Naive B cell (primary cell): ENCODE data around the gene KIT. TPM values are rescaled to one million over a fixed set of nuclear protein-coding genes. Genes with fewer than 3 reads are reported as not detected.
"Not testable (repeated sequence)": the region's sequence is repeated elsewhere in the genome, so short reads cannot be mapped to it uniquely, and the experiment has no call there.

ENCODE experiments used
- ATAC-seq, 2 donors: fragments of 150-1000 bp; cut with Tn5 transposase; 2 replicates each; pipeline ENCODE4 v1.10.0; 2021; ENCODE audit warnings: low read depth in 2 of 2, mild to moderate bottlenecking in 2 of 2, moderate library complexity in 2 of 2
- DNase-seq: peaks from one replicate; pipeline ENCODE4 v3.0.0; 2022
- H3K27ac Mint-ChIP-seq, 6 donors: one replicate each; pipeline ENCODE4 v1.8.0; 2020 to 2022; ENCODE audit warnings: mild to moderate bottlenecking in 6 of 6, mixed read lengths in 6 of 6, moderate library complexity in 5 of 6, inconsistent platforms in 2 of 6
- H3K27me3 Mint-ChIP-seq, 3 donors: one replicate each; pipeline ENCODE4 v1.8.0; 2021 to 2022; ENCODE audit warnings: mixed read lengths in 3 of 3, mild to moderate bottlenecking in 1 of 3
- H3K36me3 Mint-ChIP-seq, 2 donors: one replicate each; pipeline ENCODE4 v1.8.0; 2020 to 2022; ENCODE audit warnings: mixed read lengths in 2 of 2, inconsistent platforms in 1 of 2, mild to moderate bottlenecking in 1 of 2
- H3K4me1 Mint-ChIP-seq, 3 donors: one replicate each; pipeline ENCODE4 v1.8.0; 2020 to 2022; ENCODE audit warnings: mixed read lengths in 3 of 3, inconsistent platforms in 1 of 3, mild to moderate bottlenecking in 1 of 3, moderate library complexity in 1 of 3
- H3K4me3 Mint-ChIP-seq, 8 donors: one replicate each; pipeline ENCODE4 v1.8.0; 2020 to 2022; ENCODE audit warnings: mild to moderate bottlenecking in 8 of 8, mixed read lengths in 8 of 8, moderate library complexity in 8 of 8, inconsistent platforms in 2 of 8
- H3K9me3 Mint-ChIP-seq, 7 donors: one replicate each; pipeline ENCODE4 v1.8.0; 2020 to 2022; ENCODE audit warnings: mixed read lengths in 7 of 7, mild to moderate bottlenecking in 5 of 7, inconsistent platforms in 2 of 7, moderate library complexity in 1 of 7
- polyA plus RNA-seq, 6 donors: library from polyadenylated mRNA; unstranded; fragments of 300-500 nt; fragmentation: Illumina TruSeq; gene quantifications; one replicate each; pipeline ENCODE4 v1.2.3, GENCODE V29; 2021; ENCODE audit warnings: low read depth in 6 of 6

Gene KIT
- under 1 TPM in 1 of 6 donors, not detected in 5; 0.27 TPM for polyA plus RNA-seq

- Mint-ChIP-seq H3K9me3 (no peaks in the 10 kb centered on the region), H3K4me3 (peak within 1 kb of the TSS; percentile 82 to 91 (median 85)), H3K27me3 (peaks cover 61 to 76% (median 67%) of the 10 kb centered on the region in 3 donors), H3K27ac (peak within 1 kb of the TSS in 1 of 6 donors; percentile 20), H3K36me3 (no peaks in the 10 kb centered on the region), H3K4me1 (peaks cover 13 to 31% (median 25%) of the 10 kb centered on the region in 3 donors)
- ATAC-seq (peak; percentile 45 to 51), DNase-seq (peak; percentile 22)
These were observed at the start of gene KIT for GRCh38 chr4:54657551-54658251. Gene KIT, plus strand, starts transcription at chr4:54657957. Its CDS starts 58 bp downstream, at chr4:54658015.

- peaks cover 0 to 4% (median 0%) of the 10 kb centered on the region in 7 donors for H3K9me3 Mint-ChIP-seq
- ATAC-seq = no peak
- H3K36me3 Mint-ChIP-seq = no peaks in the 10 kb centered on the region
- H3K4me1 Mint-ChIP-seq = no peaks in the 10 kb centered on the region
- H3K27me3 Mint-ChIP-seq = peaks cover 0 to 15% (median 4%) of the 10 kb centered on the region in 3 donors
- no peak overlapping the region for H3K27ac Mint-ChIP-seq
- no peak for DNase-seq
- H3K4me3 Mint-ChIP-seq = no peak overlapping the region
These were observed 48.4 kb upstream of the KIT start for GRCh38 chr4:54609310-54609709.

- no peaks in the 10 kb centered on the region for H3K4me1 Mint-ChIP-seq
- DNase-seq (no peak), ATAC-seq (no peak)
- H3K9me3 Mint-ChIP-seq = peaks cover 0 to 9% (median 4%) of the 10 kb centered on the region in 7 donors
- H3K4me3 Mint-ChIP-seq = no peak overlapping the region
- no peaks in the 10 kb centered on the region for H3K36me3 Mint-ChIP-seq
- no peak overlapping the region for H3K27ac Mint-ChIP-seq
- peaks cover 4 to 17% (median 8%) of the 10 kb centered on the region in 3 donors for H3K27me3 Mint-ChIP-seq
These were observed 43.6 kb upstream of the KIT start for GRCh38 chr4:54614149-54614548.

- Mint-ChIP-seq H3K27ac (no peak overlapping the region), H3K4me3 (no peak overlapping the region), H3K36me3 (no peaks in the 10 kb centered on the region), H3K27me3 (peaks cover 0 to 15% (median 11%) of the 10 kb centered on the region in 3 donors), H3K9me3 (peaks cover 0 to 10% (median 2%) of the 10 kb centered on the region in 7 donors), H3K4me1 (peaks cover 0 to 2% (median 0%) of the 10 kb centered on the region in 3 donors)
- DNase-seq (no peak), ATAC-seq (no peak)
These were observed 37.0 kb upstream of the KIT start for GRCh38 chr4:54620773-54621172.

GRCh38 chr4:54625391-54625790, 32.4 kb upstream of the KIT start:
- DNase-seq (no peak), ATAC-seq (no peak)
- Mint-ChIP-seq H3K4me3 (no peak overlapping the region), H3K27me3 (peaks cover 18 to 26% (median 22%) of the 10 kb centered on the region in 3 donors), H3K4me1 (peaks cover 0 to 2% (median 0%) of the 10 kb centered on the region in 3 donors), H3K9me3 (peaks cover 0 to 5% (median 2%) of the 10 kb centered on the region in 7 donors), H3K36me3 (no peaks in the 10 kb centered on the region), H3K27ac (no peak overlapping the region)

- ATAC-seq = no peak
These were observed 31.6 kb upstream of the KIT start for GRCh38 chr4:54626113-54626512.

GRCh38 chr4:54632537-54632936, 25.2 kb upstream of the KIT start:
- no peak overlapping the region for H3K4me3 Mint-ChIP-seq
- H3K36me3 Mint-ChIP-seq = peaks cover 0 to 4% of the 10 kb centered on the region in 2 donors
- H3K9me3 Mint-ChIP-seq = peaks cover 0 to 4% (median 0%) of the 10 kb centered on the region in 7 donors
- ATAC-seq (no peak), DNase-seq (no peak)
- H3K27ac Mint-ChIP-seq = no peak overlapping the region
- peaks cover 8 to 14% (median 10%) of the 10 kb centered on the region in 3 donors for H3K27me3 Mint-ChIP-seq
- peaks cover 0 to 3% (median 0%) of the 10 kb centered on the region in 3 donors for H3K4me1 Mint-ChIP-seq

More at GRCh38 chr4:54626113-54626512, 31.6 kb upstream of the KIT start:
- H3K4me1 Mint-ChIP-seq = peaks cover 0 to 2% (median 0%) of the 10 kb centered on the region in 3 donors
- H3K27ac Mint-ChIP-seq = no peak overlapping the region
- H3K9me3 Mint-ChIP-seq = peaks cover 0 to 5% (median 0%) of the 10 kb centered on the region in 7 donors
- H3K36me3 Mint-ChIP-seq = no peaks in the 10 kb centered on the region
- no peak overlapping the region for H3K4me3 Mint-ChIP-seq
- peaks cover 18 to 26% (median 24%) of the 10 kb centered on the region in 3 donors for H3K27me3 Mint-ChIP-seq
- DNase-seq = no peak

GRCh38 chr4:54633102-54633740, 24.5 kb upstream of the KIT start:
- DNase-seq, H3K9me3 Mint-ChIP-seq, H3K36me3 Mint-ChIP-seq, H3K4me1 Mint-ChIP-seq, ATAC-seq: not testable (repeated sequence)
- Mint-ChIP-seq H3K4me3 (peak overlapping the region in 2 of 8 donors; percentile 19 to 64), H3K27me3 (peaks cover 8 to 14% (median 10%) of the 10 kb centered on the region in 3 donors), H3K27ac (peak overlapping the region in 1 of 6 donors; percentile 8)

- peaks cover 0 to 4% of the 10 kb centered on the region in 2 donors for H3K36me3 Mint-ChIP-seq
- no peak overlapping the region for H3K27ac Mint-ChIP-seq
- H3K9me3 Mint-ChIP-seq = peaks cover 0 to 1% (median 0%) of the 10 kb centered on the region in 7 donors
- H3K4me3 Mint-ChIP-seq = no peak overlapping the region
- peaks cover 0 to 7% (median 0%) of the 10 kb centered on the region in 3 donors for H3K27me3 Mint-ChIP-seq
- no peak for ATAC-seq
- DNase-seq = no peak
- H3K4me1 Mint-ChIP-seq = peaks cover 0 to 3% (median 0%) of the 10 kb centered on the region in 3 donors
These were observed 22.4 kb upstream of the KIT start for GRCh38 chr4:54635318-54635717.

- Mint-ChIP-seq H3K9me3 (no peaks in the 10 kb centered on the region), H3K27ac (no peak overlapping the region), H3K4me1 (peaks cover 0 to 3% (median 0%) of the 10 kb centered on the region in 3 donors), H3K27me3 (peaks cover 0 to 13% (median 0%) of the 10 kb centered on the region in 3 donors), H3K36me3 (peaks cover 0 to 4% of the 10 kb centered on the region in 2 donors), H3K4me3 (no peak overlapping the region)
- ATAC-seq (no peak), DNase-seq (no peak)
These were observed 20.4 kb upstream of the KIT start for GRCh38 chr4:54637325-54637724.

- not testable (repeated sequence) for H3K4me3 Mint-ChIP-seq, H3K9me3 Mint-ChIP-seq, H3K36me3 Mint-ChIP-seq, H3K4me1 Mint-ChIP-seq, H3K27ac Mint-ChIP-seq, ATAC-seq, DNase-seq, H3K27me3 Mint-ChIP-seq
These were observed 16.7 kb upstream of the KIT start for GRCh38 chr4:54641101-54641500.

GRCh38 chr4:54643172-54643571, 14.6 kb upstream of the KIT start:
- Mint-ChIP-seq H3K27me3 (peaks cover 0 to 9% (median 0%) of the 10 kb centered on the region in 3 donors), H3K9me3 (no peaks in the 10 kb centered on the region), H3K36me3 (no peaks in the 10 kb centered on the region), H3K27ac (no peak overlapping the region), H3K4me1 (no peaks in the 10 kb centered on the region), H3K4me3 (no peak overlapping the region)
- ATAC-seq = no peak
- DNase-seq = no peak

- H3K36me3 Mint-ChIP-seq = no peaks in the 10 kb centered on the region
- H3K27ac Mint-ChIP-seq = no peak overlapping the region
- DNase-seq = no peak
- no peaks in the 10 kb centered on the region for H3K9me3 Mint-ChIP-seq
- no peaks in the 10 kb centered on the region for H3K4me1 Mint-ChIP-seq
- no peak for ATAC-seq
- peaks cover 0 to 10% (median 0%) of the 10 kb centered on the region in 3 donors for H3K27me3 Mint-ChIP-seq
- H3K4me3 Mint-ChIP-seq = no peak overlapping the region
These were observed 13.6 kb upstream of the KIT start for GRCh38 chr4:54643958-54644751.
